ENCODE results near the gene HCK. TPM values are rescaled to one million over a fixed set of nuclear protein-coding genes. Genes with fewer than 3 reads are reported as not detected.

Gene HCK
- total and polyA plus RNA-seq, 9 of the 15 experiments (the other 6 are each of a cell fraction or from before 2014, with no cell fraction given), result 0.09 to 0.51 (median 0.27) TPM; not detected in 6

DNA sequence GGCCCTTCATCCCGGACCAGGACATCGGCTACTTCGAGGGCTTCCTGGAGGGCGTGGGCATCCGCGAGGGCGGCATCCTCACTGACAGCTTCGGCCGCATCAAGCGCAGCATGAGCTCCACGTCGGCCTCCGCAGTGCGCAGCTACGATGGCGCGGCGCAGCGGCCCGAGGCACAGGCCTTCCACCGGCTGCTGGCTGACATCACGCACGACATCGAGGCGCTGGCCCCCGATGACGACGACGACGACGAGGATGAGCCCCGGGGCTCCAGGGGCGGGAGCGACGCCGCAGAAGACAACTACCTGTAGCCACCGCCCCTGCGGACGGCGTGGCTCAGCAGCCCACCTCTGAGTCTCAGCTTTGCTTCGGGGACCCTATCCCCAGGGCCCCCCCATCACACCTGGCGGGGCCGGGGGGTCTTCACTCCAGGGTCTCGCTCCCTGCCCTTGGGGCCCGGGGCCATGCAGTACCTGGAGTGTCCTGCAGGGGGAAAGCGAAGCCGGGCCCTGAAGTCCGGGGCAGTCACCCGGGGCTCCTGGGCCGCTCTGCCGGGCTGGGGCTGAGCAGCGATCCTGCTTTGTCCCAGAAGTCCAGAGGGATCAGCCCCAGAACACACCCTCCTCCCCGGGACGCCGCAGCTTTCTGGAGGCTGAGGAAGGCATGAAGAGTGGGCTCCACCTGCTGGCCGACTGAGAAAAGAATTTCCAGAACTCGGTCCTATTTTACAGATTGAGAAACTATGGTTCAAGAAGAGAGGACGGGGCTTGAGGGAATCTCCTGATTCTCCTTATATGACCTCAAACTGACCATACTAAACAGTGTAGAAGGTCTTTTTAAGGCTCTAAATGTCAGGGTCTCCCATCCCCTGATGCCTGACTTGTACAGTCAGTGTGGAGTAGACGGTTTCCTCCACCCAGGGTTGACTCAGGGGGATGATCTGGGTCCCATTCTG, 20.8 kb upstream of the HCK start (continued):
- TF ChIP-seq HMGN3 (IDR thresholded peaks at IDR 0.05; ENCODE audit: borderline replicate concordance, extremely low read depth, insufficient read length, low read depth, low read length) (peak; percentile 33), ZNF224 (CRISPR knock-in tag; IDR thresholded peaks at IDR 0.05) (no peak), STAG1 (CRISPR knock-in tag; IDR thresholded peaks at IDR 0.05; ENCODE audit: borderline replicate concordance) (peak; percentile 50; the same call in 1 of the 2 replicates), BRCA1 (IDR thresholded peaks at IDR 0.05) (no peak), BRCA1 (CRISPR knock-in tag; IDR thresholded peaks at IDR 0.05) (no peak), BDP1 (IDR thresholded peaks at IDR 0.05; ENCODE audit: insufficient read depth, insufficient read length) (no peak), ZNF253 (CRISPR knock-in tag; conservative IDR thresholded peaks at IDR 0.05) (no peak), KLF6 (CRISPR knock-in tag; IDR thresholded peaks at IDR 0.05; ENCODE audit: borderline replicate concordance) (no peak), MAZ (CRISPR knock-in tag; conservative IDR thresholded peaks at IDR 0.05 in 1 of 2, IDR thresholded peaks at IDR 0.05 in 1 of 2) (peak in 1 of 2 experiments; percentile 55; a peak in 2 of 4 replicates), HIVEP1 (CRISPR knock-in tag; IDR thresholded peaks at IDR 0.05) (no peak), NONO (IDR thresholded peaks at IDR 0.05; ENCODE audit: low read depth in 2 of 2, low read length in 1 of 2) (no peak), TARDBP (IDR thresholded peaks at IDR 0.05) (no peak), NFE2L1 (tag; IDR thresholded peaks at IDR 0.05; ENCODE audit: borderline replicate concordance, low read depth) (no peak), NR2C2 (CRISPR knock-in tag; IDR thresholded peaks at IDR 0.05) (no peak), NR2C2 (tag; IDR thresholded peaks at IDR 0.05) (no peak), WHSC1 (IDR thresholded peaks at IDR 0.05; ENCODE audit: low read length) (no peak), EWSR1 (IDR thresholded peaks at IDR 0.05; ENCODE audit: borderline replicate concordance, low read depth, partially characterized antibody) (no peak), SIRT6 (IDR thresholded peaks at IDR 0.05; ENCODE audit: low read depth, low read length) (no peak), ETV6 (IDR thresholded peaks at IDR 0.05; ENCODE audit: borderline replicate concordance in 1 of 2, low read depth in 2 of 2, low read length in 1 of 2) (no peak), ETV6 (CRISPR knock-in tag; IDR thresholded peaks at IDR 0.05; ENCODE audit: borderline replicate concordance) (no peak)
- TF ChIP-seq, protein P1, sequence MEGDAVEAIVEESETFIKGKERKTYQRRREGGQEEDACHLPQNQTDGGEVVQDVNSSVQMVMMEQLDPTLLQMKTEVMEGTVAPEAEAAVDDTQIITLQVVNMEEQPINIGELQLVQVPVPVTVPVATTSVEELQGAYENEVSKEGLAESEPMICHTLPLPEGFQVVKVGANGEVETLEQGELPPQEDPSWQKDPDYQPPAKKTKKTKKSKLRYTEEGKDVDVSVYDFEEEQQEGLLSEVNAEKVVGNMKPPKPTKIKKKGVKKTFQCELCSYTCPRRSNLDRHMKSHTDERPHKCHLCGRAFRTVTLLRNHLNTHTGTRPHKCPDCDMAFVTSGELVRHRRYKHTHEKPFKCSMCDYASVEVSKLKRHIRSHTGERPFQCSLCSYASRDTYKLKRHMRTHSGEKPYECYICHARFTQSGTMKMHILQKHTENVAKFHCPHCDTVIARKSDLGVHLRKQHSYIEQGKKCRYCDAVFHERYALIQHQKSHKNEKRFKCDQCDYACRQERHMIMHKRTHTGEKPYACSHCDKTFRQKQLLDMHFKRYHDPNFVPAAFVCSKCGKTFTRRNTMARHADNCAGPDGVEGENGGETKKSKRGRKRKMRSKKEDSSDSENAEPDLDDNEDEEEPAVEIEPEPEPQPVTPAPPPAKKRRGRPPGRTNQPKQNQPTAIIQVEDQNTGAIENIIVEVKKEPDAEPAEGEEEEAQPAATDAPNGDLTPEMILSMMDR (IDR thresholded peaks at IDR 0.05 in 2 of 3, conservative IDR thresholded peaks at IDR 0.05 in 1 of 3; ENCODE audit: insufficient read depth in 2 of 3, low read depth in 1 of 3, low read length in 3 of 3), result peak; percentile 92 to 98 (median 98)
- TF ChIP-seq, protein P2, sequence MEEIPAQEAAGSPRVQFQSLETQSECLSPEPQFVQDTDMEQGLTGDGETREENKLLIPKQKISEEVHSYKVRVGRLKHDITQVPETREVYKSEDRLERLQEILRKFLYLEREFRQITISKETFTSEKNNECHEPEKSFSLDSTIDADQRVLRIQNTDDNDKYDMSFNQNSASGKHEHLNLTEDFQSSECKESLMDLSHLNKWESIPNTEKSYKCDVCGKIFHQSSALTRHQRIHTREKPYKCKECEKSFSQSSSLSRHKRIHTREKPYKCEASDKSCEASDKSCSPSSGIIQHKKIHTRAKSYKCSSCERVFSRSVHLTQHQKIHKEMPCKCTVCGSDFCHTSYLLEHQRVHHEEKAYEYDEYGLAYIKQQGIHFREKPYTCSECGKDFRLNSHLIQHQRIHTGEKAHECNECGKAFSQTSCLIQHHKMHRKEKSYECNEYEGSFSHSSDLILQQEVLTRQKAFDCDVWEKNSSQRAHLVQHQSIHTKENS (CRISPR knock-in tag; IDR thresholded peaks at IDR 0.05), result no peak
- TF ChIP-seq, protein P3, sequence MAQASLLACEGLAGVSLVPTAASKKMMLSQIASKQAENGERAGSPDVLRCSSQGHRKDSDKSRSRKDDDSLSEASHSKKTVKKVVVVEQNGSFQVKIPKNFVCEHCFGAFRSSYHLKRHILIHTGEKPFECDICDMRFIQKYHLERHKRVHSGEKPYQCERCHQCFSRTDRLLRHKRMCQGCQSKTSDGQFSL (CRISPR knock-in tag; IDR thresholded peaks at IDR 0.05), result 0 out of 2 replicates have a peak, but pooled peaks have one; percentile 6
- TF ChIP-seq, protein P3 (tag; IDR thresholded peaks at IDR 0.05), result no peak

All from K562 (cell line).